DMS53 (cell line): ENCODE results near the gene CERS4.
"Not testable (repeated sequence)": the region's sequence is repeated elsewhere in the genome, so short reads cannot be mapped to it uniquely, and the experiment has no call there.

Experiments used
- DNase-seq: peaks from one replicate; lab custom pipeline; 2025; lab: John Stamatoyannopoulos, UW

Gene CERS4, protein sequence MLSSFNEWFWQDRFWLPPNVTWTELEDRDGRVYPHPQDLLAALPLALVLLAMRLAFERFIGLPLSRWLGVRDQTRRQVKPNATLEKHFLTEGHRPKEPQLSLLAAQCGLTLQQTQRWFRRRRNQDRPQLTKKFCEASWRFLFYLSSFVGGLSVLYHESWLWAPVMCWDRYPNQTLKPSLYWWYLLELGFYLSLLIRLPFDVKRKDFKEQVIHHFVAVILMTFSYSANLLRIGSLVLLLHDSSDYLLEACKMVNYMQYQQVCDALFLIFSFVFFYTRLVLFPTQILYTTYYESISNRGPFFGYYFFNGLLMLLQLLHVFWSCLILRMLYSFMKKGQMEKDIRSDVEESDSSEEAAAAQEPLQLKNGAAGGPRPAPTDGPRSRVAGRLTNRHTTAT

DNA sequence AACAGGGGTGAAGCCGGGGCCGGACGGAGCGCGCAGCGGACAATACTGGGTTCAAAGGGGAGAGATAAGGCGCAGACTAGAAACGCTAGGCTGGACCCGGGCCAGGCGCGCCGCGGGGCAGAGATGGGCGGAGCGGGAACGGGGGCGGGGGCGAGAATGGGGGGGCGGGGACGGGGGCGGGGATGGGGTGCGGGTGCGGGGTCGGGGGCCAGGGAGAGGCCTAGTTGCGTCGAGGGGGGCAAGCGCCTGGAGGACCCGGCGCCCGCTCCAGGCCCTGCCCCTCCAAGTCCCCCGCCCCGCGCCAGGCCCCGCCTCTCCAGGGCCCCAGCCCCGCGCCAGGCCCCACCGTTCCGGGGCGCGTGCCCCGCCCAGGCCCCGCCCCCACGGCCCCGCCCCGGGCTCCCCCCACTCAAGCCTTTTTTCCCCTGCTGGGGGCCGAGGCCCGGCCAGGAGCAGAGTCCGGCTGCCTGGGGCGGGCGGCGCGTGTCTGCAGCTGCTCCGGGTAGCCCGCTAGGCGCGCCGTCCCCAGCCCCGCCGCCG lies at the start of gene CERS4:
Gene CERS4 (plus strand): TSS at position 449 of the 540 bp plus-strand sequence. CDS start 41,707 bp downstream, outside the sequence.
- DNase-seq = peak; percentile 93

DNA sequence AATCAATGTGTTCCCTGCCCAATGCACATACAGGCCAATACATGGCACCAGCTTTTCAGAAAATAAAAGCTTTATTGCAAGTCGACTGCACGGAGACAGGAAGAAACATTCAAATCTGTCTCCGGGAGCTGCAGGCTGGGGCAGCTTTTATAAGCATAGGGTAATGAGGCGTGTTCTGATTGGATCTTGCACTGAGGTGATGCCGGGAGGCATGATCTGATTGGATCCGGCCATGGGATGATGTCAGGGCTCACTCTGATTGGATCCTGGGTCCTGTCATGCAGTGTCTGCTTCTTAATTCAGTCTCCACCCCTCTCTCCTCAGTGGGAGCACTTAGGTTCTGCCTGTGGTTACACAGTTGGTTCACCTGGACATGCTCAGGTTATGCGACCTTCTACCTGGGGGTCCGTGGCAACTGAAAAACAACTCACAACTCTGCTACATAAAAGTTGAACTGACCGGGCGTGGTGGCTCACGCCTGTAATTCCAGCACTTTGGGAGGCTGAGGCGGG lies 48.0 kb upstream of the CERS4 start:
- peak; percentile 50 for DNase-seq

DNA sequence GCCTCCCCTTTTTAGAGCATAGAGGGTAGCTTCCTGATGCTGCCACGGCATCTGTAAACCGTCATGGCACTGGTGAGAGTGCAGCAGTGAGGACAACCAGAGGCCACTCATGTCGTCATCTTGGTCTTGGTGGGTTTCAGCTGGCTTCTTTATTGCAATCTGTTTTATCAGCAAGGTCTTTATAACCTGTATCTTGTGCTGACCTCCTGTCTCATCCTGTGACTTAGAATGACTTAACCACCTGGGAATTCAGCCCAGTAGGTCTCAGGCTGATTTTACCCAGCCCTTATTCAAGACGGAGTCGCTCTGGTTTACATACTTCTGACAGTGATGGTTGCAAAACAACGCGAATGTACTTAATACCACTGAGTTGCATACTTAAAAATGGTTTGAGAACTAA lies 45.4 kb upstream of the CERS4 start:
- DNase-seq = no peak

DNA sequence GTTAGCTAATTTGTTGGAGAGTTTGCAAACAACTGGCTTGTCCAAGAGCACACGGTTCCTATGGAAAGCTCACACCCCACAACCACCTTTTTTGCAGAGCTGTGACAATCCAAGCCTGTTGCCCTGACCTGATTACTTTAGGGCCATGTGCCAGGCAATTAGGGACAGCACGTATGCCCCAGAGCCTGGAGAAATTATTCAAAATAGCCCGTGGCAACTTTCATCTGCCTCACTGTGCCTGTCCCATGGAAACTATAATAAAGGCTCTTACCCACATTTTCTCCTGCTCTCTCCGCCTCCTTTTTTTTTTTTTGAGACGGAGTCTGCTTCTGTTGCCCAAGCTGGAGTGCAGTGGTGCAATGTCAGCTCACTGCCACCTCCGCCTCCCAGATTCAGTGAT lies 41.2 kb upstream of the CERS4 start:
- no peak for DNase-seq

DNA sequence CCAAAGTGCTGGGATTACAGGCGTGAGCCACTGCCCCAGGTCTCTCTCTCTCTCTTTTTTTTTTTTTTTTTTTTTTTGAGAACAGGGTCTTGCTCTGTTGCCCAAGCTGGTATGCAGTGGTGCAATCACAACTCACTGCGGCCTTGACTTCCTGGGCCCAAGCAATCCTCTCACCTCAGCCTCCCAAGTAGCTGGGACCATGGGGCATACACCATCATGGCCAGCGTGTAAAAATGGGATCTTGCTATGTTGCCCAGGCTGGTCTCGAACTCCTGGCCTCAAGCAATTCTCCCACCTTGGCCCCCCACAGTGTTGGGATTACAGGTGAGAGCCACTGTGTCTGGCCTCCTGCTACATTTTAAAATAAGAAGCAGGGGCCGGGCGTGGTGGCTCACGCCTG lies 40.6 kb upstream of the CERS4 start:
- no peak for DNase-seq

DNA sequence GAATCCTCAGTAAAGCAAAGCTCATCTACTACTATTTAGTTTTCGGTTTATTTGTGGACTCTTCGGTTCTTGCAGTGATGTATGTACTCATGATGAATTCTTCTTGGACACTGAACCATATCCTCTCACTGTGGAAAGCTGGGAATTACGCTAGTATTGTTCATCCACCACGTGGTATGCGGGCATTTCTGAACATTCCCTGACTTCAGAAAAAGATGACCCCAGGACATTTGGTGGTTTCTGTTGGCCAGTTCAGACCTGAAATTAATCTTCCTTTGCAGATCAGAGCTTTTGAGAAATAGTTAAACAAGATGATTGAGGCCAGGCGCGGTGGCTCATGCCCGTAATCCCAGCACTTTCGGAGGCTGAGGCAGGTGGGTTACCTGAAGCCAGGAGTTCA lies 34.5 kb upstream of the CERS4 start:
- no peak for DNase-seq

DNA sequence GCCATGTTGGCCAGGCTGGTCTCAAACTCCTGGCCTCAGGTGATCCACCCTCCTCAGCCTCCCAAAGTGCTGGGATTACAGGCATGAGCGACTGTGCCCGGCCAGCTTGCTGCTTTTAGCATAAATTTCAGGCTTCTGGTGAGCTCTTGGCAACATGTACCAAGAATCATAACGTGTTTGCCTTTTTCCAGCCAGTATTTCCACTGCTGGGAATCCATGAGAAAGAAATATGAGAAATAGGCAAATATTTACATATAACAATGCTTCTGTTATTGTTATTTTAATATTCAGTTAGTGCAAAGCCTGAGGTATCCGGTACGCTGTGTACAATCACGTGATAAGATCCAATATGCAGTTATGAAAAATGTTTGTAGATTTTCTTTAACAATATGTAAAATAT lies 29.2 kb upstream of the CERS4 start:
- DNase-seq = peak; percentile 87

DNA sequence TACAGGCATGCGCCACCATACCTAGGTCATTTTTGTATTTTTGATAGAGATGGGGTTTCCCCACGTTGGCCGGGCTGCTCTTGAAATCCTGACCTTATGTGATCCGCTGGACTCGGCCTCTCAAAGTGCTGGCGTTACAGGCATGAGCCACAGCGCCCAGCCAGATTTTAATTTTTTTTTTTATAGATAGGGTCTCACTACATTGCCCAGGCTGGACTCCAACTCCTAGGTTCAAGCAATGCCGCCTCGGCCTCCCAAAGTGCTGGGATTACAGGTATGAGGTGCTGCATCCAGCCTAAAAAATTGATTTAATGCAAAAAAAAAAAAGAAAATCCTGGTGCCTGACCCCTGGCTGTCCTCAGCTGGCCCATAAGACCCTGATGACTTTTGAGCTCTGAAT lies 24.9 kb upstream of the CERS4 start:
- no peak for DNase-seq

DNA sequence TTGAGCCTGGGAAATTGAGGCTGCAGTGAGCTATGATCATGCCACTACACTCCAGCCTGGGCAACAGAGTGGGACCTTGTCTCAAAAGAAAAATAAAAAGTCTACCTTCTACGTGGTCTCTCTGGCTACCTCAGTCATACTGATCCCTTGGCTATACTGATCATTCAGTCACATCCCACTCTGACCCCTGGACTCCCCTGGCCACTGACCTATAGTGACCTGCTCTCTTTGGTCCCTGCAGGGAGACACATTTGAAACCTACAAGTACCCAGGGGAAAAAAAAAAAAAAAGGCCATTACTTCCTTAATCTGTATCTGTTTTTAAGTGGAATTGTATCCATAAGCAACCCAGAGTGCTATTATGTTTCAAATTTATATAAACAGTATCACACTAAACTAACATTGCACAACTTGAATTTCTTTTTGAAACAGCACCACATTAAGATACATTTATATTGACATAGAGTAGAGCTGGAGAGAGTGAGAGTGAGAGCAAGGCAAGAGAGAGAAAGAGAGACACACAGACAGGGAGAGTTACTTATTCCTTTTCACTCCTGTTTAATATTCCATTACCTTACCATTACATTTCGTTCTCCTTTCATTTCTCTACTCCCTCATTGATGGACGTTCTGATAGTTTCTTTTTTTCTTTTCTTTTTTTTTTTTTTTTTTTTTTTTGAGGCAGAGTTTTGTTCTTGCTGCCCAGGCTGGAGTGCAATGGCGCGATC lies 23.7 kb upstream of the CERS4 start:
- peak; percentile 63 for DNase-seq

DNA sequence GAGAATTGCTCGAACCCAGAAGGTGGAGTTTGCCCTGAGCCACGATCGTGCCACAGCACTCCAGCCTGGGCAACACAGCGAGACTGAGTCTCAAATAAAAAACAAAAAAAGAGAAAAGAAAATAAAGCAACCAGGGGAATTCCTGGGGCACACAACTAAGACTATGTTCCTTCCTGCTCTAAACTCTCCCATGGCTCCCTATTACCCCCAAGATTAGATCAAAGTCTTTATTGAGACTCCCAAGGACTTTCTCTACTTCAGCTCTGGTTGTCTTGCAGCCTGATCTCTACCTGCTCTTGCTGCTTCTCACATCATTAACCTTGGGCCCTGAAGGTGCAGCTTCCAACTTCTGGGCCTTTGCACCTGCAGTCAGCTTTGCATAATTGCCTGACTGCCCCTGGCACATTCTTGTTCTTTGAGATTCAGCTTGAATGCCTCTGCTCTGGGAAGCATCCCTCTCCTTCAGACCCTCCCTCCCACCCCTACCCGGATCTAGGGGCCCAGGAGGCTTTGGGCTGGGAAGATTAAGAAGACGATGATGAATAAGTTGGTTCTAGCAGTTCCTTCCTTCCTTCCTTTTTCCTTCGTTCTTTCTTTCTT lies 16.8 kb upstream of the CERS4 start:
- no peak for DNase-seq

DNA sequence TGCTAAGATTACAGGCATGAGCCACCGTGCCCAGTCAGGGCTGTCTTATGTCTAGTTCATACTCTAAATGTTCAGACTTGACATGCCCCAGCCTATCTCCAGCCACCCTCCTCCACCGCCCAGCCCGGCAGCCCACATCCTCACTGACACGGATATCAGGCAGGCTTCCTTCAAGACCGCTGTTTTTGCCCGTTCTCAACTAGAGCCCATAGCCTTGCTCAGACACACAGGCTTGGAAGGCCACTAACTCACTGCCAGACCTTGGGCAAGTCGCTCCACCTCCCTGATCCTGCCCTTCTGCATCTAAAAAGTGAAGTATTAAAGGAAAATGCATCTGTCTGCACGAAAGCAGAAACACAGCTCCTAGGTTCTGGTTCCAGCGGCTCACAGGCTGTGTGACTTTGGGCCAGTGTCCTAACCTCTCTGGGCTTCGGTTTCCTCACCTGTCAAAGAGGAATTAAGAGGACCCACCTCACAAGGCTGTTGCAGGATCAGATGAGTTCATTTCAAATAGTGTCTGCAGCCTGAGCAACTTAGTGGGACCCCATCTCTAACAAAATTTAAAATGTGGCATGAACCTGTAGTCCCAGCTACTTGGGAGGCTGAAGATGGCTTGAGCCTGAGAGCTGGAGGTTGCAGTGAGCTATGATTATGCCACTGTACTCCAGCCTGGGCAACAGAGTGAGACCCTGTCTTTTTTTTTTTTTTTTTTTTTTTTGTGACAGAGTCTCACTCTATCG lies 14.5 kb upstream of the CERS4 start:
- DNase-seq = no peak

DNA sequence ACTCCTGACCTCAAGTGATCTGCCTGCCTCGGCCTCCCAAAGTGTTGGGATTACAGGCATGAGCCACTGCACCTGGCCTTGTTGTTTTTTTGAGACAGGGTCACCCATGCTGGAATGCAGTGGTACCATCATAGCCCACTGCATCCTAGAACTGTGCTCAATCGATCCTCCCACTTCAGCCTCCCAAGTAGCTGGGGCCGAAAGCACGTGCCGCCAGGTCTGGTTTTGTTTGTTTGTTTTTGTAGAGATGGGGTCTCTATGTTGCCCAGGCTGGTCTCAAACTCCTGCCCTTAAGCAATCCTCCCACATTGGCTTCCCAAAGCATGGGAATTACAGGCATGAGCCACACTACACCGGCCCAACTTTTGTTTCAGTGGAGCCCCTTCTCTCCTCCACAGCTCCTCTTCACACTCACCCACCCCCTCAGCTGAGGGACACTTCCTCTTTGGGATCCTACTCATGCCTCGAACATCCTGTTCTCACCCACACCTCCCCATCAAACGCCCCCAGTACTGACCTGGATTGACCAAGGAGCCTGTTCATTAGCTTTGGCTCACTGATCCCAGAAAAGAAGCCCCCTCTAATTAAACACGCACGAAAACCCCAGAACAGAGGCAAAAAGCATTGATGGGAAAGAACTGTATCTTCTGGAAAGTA lies 12.8 kb upstream of the CERS4 start:
- no peak for DNase-seq

DNA sequence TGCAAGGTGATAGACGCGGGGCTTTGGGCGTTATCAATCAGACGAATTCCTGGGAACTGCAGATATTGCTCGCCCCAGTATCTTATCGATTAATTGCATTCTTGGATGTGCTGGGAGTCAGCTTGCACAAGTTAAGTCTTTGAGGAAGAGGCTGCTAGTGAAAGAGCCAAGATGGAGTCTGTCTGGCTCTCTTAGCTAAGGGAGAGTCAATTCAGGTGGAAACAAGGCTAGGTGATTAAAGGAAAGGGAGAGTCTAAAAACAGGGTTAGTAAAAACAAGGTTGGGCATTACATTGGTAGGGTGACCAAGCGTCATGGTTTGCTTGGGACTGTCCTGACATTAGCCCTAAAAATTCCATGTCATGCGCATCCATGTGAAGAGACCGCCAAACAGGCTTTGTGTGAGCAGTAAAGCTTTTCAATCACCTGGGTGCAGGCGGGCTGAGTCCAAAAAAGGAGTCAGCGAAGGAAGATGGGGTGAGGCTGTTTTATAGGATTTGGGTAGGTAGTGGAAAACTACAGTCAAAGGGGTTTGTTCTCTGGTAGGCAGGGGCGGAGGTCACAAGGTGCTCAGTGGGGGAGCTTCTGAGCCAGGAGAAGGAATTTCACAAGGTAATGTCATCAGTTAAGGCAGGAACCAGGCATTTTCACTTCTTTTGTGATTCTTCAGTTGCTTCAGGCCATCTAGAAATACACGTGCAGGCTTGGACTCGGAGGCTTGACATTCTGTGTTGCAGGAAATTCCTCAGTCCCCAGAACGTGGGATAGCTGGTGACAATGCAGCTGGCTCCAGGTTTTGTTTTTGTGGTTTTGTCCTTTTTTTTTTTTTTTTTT lies 5.7 kb upstream of the CERS4 start:
- DNase-seq = peak; percentile 51

DNA sequence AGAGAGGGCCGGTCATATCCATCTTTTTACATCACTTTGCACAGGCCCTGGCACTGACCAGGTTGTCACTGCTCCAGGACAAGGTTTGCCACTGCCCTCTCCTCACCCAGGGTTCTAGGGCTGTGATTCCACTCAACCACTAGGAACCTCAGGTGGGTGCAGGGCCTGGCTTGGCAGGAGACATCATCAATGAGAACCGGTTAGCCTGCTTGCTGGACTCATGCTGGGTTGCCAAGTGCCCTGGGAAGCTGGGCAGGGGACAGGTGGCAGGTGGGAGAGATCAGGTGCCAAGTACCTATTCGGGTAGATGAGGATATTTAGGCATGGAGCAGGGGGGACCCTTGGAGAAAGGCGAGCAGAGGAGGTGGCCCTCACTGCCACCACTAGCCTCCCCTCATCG lies 4.2 kb upstream of the CERS4 start:
- peak; percentile 96 for DNase-seq

DNA sequence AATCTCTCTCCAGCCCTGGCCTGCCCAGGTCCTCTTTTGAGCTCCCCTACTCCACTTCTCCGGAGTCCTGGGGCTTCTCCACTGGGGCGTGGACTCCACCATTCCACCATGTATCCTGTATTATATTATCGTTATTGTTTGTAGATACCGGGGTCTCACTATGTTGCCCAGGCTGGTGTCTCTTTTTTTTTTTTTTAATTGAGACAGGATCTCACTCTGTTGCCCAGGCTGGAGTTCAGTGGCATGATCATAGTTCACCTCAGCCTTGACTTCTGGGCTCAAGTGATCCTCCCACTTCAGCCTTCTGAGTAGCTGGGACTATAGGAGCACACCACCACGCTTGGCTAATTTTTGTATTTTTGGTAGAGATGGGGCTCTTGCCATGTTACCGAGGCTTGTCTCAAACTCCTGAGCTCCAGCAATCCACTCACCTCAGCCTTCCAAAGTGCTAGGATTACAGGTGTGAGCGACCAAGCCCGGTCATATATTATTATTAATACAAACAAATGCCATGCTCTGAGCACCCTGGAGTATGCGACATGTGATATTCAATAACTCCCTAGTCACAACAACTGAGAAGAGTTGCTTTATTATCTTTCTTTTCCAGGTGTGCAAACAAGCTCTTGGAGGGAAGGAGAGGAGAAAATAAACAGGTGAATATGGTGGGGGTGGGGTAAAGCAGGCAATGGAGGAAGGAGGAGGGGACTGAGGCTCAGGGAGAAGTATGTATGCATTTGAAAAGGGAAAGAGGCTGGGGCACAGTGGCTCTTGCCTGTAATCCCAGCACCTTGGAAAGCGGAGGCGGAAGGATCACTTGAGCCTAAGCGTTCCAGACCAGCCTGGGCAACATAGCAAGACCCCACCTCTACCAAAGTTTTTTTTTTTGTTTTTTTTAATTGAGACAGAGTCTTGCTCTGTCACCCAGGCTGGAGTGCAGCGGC lies 2.8 kb upstream of the CERS4 start:
- DNase-seq = peak; percentile 97

DNA sequence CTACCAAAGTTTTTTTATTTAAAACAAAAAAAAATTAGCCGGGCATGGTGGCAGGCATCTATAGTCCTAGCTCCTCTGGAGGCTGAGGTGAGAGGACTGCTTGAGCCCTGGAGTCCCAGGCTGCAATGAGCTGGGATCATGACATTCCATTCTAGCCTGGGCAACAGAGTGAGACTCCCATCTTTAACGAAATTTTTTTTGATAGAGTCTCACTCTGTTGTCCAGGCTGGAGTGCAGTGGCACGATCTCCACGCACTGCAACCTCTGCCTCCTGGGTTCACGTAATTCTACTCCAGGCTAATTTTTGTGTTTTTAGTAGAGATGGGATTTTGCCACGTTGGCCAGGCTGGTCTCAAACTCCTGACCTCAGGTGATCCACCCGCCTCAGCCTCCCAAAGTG lies 1.8 kb upstream of the CERS4 start:
- DNase-seq = not testable (repeated sequence)

DNA sequence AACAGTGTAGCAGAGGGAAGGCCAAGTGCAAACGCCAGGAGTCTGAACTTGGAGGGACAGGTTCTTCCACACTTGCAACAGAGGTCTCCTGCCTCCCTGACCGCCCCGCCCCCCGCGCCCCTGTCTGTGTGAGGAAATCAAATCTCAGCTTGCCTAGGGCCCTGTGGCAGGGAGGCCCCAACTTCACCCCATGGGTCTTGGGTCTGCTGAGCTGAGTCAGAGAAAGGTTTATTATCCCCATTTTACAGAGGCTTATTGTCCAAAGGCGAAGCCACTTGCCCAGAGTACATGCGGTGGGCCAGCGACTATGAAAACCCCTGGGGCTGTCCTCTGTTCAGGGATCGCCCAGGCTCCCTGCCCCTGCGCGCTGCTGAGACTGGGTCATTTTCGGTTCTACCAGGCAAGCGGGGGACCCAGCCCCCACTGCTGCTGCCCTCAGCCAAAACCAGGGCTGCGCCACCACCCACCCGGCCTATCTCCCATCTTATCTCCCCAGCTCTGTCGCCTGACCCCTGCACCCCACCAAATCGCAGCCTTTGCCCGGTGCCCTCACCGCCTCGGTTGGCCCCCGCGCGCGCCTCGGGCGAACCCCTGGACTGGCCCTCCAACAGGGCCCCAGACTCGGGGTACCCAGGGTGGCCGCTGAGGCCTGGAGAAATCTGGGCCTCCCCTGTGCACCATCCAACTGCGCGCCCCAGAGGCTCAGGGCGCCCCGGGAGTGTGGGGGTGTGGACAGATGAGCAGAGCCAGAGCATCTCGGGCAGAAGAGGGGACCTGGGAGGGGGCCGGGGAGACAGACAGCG lies 850 bp upstream of the CERS4 start:
- peak; percentile 61 for DNase-seq
